Vagina (tissue), 2 donors: ENCODE measurements around the gene PIP4K2C.
"Not testable (repeated sequence)": the region's sequence is repeated elsewhere in the genome, so short reads cannot be mapped to it uniquely, and the experiment has no call there.

Experiments
- POLR2A ChIP-seq, 2 donors: fragments of 450-650 bp; IDR thresholded peaks; one replicate each; pipeline ENCODE4 v1.6.1; 2017; ENCODE audit warnings: antibody characterized with exemption in 2 of 2, mild to moderate bottlenecking in 2 of 2, moderate library complexity in 2 of 2
- POLR2AphosphoS5 ChIP-seq, 2 donors: sonication (generic); formaldehyde crosslinking; IDR thresholded peaks; one replicate each; pipeline ENCODE4 v1.9.0; 2017; ENCODE audit warnings: antibody characterized with exemption in 2 of 2, mild to moderate bottlenecking in 2 of 2, low read depth in 1 of 2; ENCODE audit not compliant: insufficient read depth in 1 of 2
- TF ChIP-seq, protein P1 (sequence below), 3 experiments: fragments of 450-650 bp in 2 of 3; fragments of 200-600 bp in 1 of 3; sonication (generic) in 1 of 3; IDR thresholded peaks; one replicate each; pipeline ENCODE4 v1.5.1; 2017 to 2019; ENCODE audit warnings: antibody characterized with exemption in 3 of 3, mild to moderate bottlenecking in 2 of 3, moderate library complexity in 2 of 3

DNA sequence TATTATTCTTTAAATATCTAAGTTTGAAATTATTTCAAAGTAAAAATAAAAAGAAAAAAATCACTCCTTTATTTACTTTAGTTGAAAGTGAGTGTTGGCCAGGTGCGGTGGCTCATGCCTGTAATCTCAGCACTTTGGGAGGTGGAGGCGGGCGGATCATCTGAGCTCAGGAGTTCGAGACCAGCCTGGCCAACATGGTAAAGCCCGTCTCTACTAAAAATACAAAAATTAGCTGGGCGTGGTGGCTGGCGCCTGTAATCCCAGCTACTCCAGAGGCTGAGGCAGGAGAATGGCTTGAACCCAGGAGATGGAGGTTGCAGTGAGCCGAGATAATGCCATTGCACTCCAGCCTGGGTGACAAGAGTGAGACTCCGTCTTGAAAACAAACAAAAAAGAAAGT, 45.7 kb downstream of the PIP4K2C start:
- TF ChIP-seq, protein P1, sequence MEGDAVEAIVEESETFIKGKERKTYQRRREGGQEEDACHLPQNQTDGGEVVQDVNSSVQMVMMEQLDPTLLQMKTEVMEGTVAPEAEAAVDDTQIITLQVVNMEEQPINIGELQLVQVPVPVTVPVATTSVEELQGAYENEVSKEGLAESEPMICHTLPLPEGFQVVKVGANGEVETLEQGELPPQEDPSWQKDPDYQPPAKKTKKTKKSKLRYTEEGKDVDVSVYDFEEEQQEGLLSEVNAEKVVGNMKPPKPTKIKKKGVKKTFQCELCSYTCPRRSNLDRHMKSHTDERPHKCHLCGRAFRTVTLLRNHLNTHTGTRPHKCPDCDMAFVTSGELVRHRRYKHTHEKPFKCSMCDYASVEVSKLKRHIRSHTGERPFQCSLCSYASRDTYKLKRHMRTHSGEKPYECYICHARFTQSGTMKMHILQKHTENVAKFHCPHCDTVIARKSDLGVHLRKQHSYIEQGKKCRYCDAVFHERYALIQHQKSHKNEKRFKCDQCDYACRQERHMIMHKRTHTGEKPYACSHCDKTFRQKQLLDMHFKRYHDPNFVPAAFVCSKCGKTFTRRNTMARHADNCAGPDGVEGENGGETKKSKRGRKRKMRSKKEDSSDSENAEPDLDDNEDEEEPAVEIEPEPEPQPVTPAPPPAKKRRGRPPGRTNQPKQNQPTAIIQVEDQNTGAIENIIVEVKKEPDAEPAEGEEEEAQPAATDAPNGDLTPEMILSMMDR (IDR thresholded peaks at IDR 0.05): not testable (repeated sequence)
- not testable (repeated sequence) for TF ChIP-seq POLR2A (IDR thresholded peaks at IDR 0.05); POLR2AphosphoS5 (IDR thresholded peaks at IDR 0.05; ENCODE audit: insufficient read depth in 1 of 2, low read depth in 1 of 2)
